PFSK-1 (cell line): ENCODE results near the gene EMX2.

Experiments used
- FOXP2 ChIP-seq: optimal IDR thresholded peaks from 2 replicates; pipeline ENCODE3; 2011; ENCODE audit warnings: borderline replicate concordance, control low read depth, inconsistent platforms; ENCODE audit not compliant: insufficient read depth; ENCODE audit errors: extremely low read length, extremely low read depth
- POLR2AphosphoS5 ChIP-seq: IDR thresholded peaks from 2 replicates; pipeline ENCODE4 v1.6.1; 2012; ENCODE audit warnings: low read depth, mild to moderate bottlenecking, control low read depth, low read length, moderate library complexity
- SIN3A ChIP-seq: IDR thresholded peaks from 2 replicates; pipeline ENCODE4 v1.6.1; 2012; ENCODE audit warnings: mild to moderate bottlenecking, low read length, moderate library complexity, borderline replicate concordance; ENCODE audit not compliant: insufficient read depth
- TAF1 ChIP-seq: IDR thresholded peaks from 2 replicates; pipeline ENCODE4 v1.6.1; 2012; ENCODE audit warnings: low read length, control low read depth, borderline replicate concordance; ENCODE audit not compliant: insufficient read depth
- TF ChIP-seq, protein P1 (sequence below), 2 experiments: IDR thresholded peaks; 2 replicates each; pipeline versions ENCODE4 v1.6.1 to v1.8.0; 2011 to 2012; ENCODE audit warnings: low read depth in 2 of 2, low read length in 2 of 2, control low read depth in 1 of 2, inconsistent platforms in 1 of 2, mild to moderate bottlenecking in 1 of 2, moderate library complexity in 1 of 2; ENCODE audit not compliant: insufficient read depth in 1 of 2

EMX2 gene

GRCh38 chr10:117518246-117518645, 24.3 kb upstream of the EMX2 start:
- TF ChIP-seq SIN3A (no peak), TAF1 (no peak), POLR2AphosphoS5 (no peak), FOXP2 (no peak)
- TF ChIP-seq, protein P1, sequence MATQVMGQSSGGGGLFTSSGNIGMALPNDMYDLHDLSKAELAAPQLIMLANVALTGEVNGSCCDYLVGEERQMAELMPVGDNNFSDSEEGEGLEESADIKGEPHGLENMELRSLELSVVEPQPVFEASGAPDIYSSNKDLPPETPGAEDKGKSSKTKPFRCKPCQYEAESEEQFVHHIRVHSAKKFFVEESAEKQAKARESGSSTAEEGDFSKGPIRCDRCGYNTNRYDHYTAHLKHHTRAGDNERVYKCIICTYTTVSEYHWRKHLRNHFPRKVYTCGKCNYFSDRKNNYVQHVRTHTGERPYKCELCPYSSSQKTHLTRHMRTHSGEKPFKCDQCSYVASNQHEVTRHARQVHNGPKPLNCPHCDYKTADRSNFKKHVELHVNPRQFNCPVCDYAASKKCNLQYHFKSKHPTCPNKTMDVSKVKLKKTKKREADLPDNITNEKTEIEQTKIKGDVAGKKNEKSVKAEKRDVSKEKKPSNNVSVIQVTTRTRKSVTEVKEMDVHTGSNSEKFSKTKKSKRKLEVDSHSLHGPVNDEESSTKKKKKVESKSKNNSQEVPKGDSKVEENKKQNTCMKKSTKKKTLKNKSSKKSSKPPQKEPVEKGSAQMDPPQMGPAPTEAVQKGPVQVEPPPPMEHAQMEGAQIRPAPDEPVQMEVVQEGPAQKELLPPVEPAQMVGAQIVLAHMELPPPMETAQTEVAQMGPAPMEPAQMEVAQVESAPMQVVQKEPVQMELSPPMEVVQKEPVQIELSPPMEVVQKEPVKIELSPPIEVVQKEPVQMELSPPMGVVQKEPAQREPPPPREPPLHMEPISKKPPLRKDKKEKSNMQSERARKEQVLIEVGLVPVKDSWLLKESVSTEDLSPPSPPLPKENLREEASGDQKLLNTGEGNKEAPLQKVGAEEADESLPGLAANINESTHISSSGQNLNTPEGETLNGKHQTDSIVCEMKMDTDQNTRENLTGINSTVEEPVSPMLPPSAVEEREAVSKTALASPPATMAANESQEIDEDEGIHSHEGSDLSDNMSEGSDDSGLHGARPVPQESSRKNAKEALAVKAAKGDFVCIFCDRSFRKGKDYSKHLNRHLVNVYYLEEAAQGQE (IDR thresholded peaks at IDR 0.05; ENCODE audit: insufficient read depth in 1 of 2, low read depth in 2 of 2, low read length in 2 of 2): no peak

GRCh38 chr10:117519286-117519685, 23.3 kb upstream of the EMX2 start:
- TF ChIP-seq SIN3A: no peak
- TF ChIP-seq, protein P1 (IDR thresholded peaks at IDR 0.05; ENCODE audit: insufficient read depth in 1 of 2, low read depth in 2 of 2, low read length in 2 of 2): no peak
- no peak for TF ChIP-seq POLR2AphosphoS5
- no peak for TF ChIP-seq TAF1
- TF ChIP-seq FOXP2: no peak

GRCh38 chr10:117519879-117520278, 22.7 kb upstream of the EMX2 start:
- TF ChIP-seq, protein P1 (IDR thresholded peaks at IDR 0.05; ENCODE audit: insufficient read depth in 1 of 2, low read depth in 2 of 2, low read length in 2 of 2): no peak
- TF ChIP-seq SIN3A (no peak), TAF1 (no peak), FOXP2 (no peak), POLR2AphosphoS5 (no peak)

DNA sequence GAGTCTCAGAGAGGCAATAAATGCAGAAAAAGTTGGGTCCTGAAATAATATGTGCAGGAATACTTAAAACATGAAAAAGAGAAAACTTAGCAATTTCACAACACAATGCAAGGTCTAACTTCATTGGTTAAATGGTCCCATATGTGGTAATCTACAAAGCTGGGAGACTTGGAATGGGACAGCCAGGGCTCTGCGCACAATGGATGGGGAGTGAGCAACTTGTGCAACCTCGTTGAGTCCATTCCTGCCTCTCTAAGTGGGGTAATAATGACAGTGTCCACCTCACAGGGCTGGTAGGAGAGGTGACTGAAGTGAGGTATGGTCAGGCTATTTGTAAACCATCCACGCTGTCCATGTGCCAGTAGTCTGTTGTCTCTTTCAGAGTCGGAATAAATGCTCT, 11.8 kb upstream of the EMX2 start:
- TF ChIP-seq POLR2AphosphoS5 (no peak), TAF1 (no peak), SIN3A (no peak), FOXP2 (no peak)
- TF ChIP-seq, protein P1 (IDR thresholded peaks at IDR 0.05; ENCODE audit: insufficient read depth in 1 of 2, low read depth in 2 of 2, low read length in 2 of 2): no peak

DNA sequence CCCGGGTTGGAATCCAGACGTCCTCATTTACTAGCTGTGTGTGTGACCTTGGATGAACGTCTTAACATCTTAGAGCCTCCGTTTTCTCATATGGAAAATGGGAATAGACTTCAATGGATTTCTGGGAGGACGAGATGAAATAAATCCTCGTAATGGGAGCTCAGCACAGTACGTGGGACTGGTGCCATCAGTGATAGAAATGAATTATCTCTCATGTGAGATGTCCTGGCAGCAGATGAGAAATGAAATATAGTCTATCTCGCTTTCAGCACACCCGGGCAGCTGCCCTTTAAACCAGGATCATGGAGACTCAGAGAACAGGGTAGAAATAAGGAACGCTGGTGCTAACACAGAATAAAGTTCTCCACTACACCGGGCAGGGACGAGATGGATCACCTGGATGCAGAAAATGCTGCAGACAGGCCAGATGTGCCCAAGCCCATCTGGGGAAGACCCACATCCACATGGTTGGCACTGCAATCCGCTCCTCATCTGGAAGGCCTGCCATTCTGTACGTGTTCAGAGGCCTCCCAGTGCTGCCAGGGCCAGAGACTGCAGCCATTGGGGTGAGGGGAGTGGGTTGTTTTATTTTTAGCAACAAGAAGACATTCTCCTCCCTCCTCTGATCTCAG, 11.1 kb upstream of the EMX2 start:
- no peak for TF ChIP-seq SIN3A
